ENCODE measurements around the gene HES6.

The HES6 gene

GRCh38 chr2:238271061-238271554 is 31.3 kb upstream of the HES6 start:
- Histone ChIP-seq H3K27me3 (ENCODE audit: low read length) (no peaks in the 10 kb centered on the region), H3K27ac (ENCODE audit: low read depth, low read length) (no peak overlapping the region), H3K4me2 (ENCODE audit: low read depth, low read length, poor library complexity, severe bottlenecking) (no peak overlapping the region), H3K4me3 (ENCODE audit: insufficient read depth, low read length, poor library complexity, severe bottlenecking) (no peak overlapping the region), H3K9me2 (replicated peaks; ENCODE audit: insufficient read depth, low read length) (no peaks in the 10 kb centered on the region), H3K9ac (ENCODE audit: low read length) (no peak overlapping the region), H2AFZ (ENCODE audit: low read depth, low read length, severe bottlenecking) (no peak overlapping the region), H4K20me1 (ENCODE audit: low read depth, low read length) (no peaks in the 10 kb centered on the region), H3K79me2 (ENCODE audit: insufficient read depth, low read length) (no peaks in the 10 kb centered on the region), H3K36me3 (ENCODE audit: low read length) (0 out of 2 replicates have a peak, but pooled peaks cover 3% of the 10 kb centered on the region), H3F3A (ENCODE audit: insufficient read depth) (no peaks in the 10 kb centered on the region), H3K9me3 (ENCODE audit: insufficient read depth, low read length) (no peaks in the 10 kb centered on the region)
- TF ChIP-seq, protein P1, sequence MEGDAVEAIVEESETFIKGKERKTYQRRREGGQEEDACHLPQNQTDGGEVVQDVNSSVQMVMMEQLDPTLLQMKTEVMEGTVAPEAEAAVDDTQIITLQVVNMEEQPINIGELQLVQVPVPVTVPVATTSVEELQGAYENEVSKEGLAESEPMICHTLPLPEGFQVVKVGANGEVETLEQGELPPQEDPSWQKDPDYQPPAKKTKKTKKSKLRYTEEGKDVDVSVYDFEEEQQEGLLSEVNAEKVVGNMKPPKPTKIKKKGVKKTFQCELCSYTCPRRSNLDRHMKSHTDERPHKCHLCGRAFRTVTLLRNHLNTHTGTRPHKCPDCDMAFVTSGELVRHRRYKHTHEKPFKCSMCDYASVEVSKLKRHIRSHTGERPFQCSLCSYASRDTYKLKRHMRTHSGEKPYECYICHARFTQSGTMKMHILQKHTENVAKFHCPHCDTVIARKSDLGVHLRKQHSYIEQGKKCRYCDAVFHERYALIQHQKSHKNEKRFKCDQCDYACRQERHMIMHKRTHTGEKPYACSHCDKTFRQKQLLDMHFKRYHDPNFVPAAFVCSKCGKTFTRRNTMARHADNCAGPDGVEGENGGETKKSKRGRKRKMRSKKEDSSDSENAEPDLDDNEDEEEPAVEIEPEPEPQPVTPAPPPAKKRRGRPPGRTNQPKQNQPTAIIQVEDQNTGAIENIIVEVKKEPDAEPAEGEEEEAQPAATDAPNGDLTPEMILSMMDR (IDR thresholded peaks at IDR 0.05; ENCODE audit: insufficient read depth, low read length, poor library complexity, severe bottlenecking) = no peak
- TF ChIP-seq EZH2phosphoT487 (conservative IDR thresholded peaks at IDR 0.05; ENCODE audit: low read length) = no peak

DNA sequence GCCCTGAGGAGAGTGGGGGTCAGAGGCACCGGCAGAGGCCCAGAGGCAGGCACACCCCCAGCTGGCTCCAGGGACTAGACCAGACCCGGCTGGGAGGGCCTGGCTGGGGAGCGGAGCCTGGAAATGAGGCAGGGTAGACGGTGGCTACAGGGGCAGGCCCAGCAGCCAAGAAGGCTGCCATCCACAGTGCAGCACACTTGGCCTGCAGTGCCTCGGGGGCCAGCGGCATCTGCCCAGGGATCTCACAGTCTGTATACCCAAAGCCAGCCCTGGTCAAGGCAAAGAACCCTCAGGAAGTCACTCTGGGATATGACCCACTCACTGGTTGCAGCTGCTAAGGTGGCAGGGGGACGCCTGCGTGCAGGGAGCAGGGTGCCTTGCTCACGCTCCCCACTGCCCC is 30.8 kb upstream of the HES6 start:
- Histone ChIP-seq H3K9ac (ENCODE audit: low read length) (no peak overlapping the region), H3K4me3 (ENCODE audit: insufficient read depth, low read length, poor library complexity, severe bottlenecking) (no peak overlapping the region), H2AFZ (ENCODE audit: low read depth, low read length, severe bottlenecking) (no peak overlapping the region), H3K27me3 (ENCODE audit: low read length) (no peaks in the 10 kb centered on the region), H3K9me3 (ENCODE audit: insufficient read depth, low read length) (no peaks in the 10 kb centered on the region), H3K36me3 (ENCODE audit: low read length) (0 out of 2 replicates have a peak, but pooled peaks cover 3% of the 10 kb centered on the region), H3K79me2 (ENCODE audit: insufficient read depth, low read length) (no peaks in the 10 kb centered on the region), H4K20me1 (ENCODE audit: low read depth, low read length) (no peaks in the 10 kb centered on the region), H3K27ac (ENCODE audit: low read depth, low read length) (no peak overlapping the region), H3K4me2 (ENCODE audit: low read depth, low read length, poor library complexity, severe bottlenecking) (no peak overlapping the region), H3F3A (ENCODE audit: insufficient read depth) (no peaks in the 10 kb centered on the region), H3K9me2 (replicated peaks; ENCODE audit: insufficient read depth, low read length) (no peaks in the 10 kb centered on the region)
- TF ChIP-seq, protein P1 (IDR thresholded peaks at IDR 0.05; ENCODE audit: insufficient read depth, low read length, poor library complexity, severe bottlenecking) = no peak
- TF ChIP-seq EZH2phosphoT487 (conservative IDR thresholded peaks at IDR 0.05; ENCODE audit: low read length) = no peak

DNA sequence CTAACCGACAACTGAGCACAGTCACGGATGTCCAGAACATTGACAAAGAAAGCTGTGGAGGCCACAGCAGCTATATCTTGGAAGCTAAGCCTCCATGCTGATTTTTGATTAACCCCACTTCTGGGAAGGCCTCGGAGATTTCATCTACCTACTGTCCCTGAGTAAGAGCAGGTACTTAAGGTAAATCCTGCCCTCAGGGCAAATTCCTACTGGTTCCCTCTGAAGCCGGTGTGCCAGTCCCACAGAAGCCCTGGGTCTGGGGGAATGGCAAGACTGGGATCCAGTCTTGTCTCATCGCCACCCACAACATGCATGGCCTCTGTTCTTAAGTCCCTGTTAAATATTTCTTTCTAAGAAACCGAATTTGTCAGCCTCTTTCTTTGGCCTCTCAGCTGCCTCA is 29.9 kb upstream of the HES6 start:
- Histone ChIP-seq H3K9me3 (ENCODE audit: insufficient read depth, low read length) (no peaks in the 10 kb centered on the region), H2AFZ (ENCODE audit: low read depth, low read length, severe bottlenecking) (no peak overlapping the region), H3K4me3 (ENCODE audit: insufficient read depth, low read length, poor library complexity, severe bottlenecking) (no peak overlapping the region), H3K36me3 (ENCODE audit: low read length) (0 out of 2 replicates have a peak, but pooled peaks cover 3% of the 10 kb centered on the region), H3K27me3 (ENCODE audit: low read length) (no peaks in the 10 kb centered on the region), H3K9ac (ENCODE audit: low read length) (no peak overlapping the region), H3F3A (ENCODE audit: insufficient read depth) (no peaks in the 10 kb centered on the region), H4K20me1 (ENCODE audit: low read depth, low read length) (no peaks in the 10 kb centered on the region), H3K27ac (ENCODE audit: low read depth, low read length) (no peak overlapping the region), H3K79me2 (ENCODE audit: insufficient read depth, low read length) (no peaks in the 10 kb centered on the region), H3K9me2 (replicated peaks; ENCODE audit: insufficient read depth, low read length) (no peaks in the 10 kb centered on the region), H3K4me2 (ENCODE audit: low read depth, low read length, poor library complexity, severe bottlenecking) (no peak overlapping the region)
- TF ChIP-seq, protein P1 (IDR thresholded peaks at IDR 0.05; ENCODE audit: insufficient read depth, low read length, poor library complexity, severe bottlenecking) = no peak
- TF ChIP-seq EZH2phosphoT487 (conservative IDR thresholded peaks at IDR 0.05; ENCODE audit: low read length) = no peak
